Neural cell (in vitro differentiated cells): Measurements from ENCODE around the gene TFCP2L1. TPM values are rescaled to one million over a fixed set of nuclear protein-coding genes. Genes with fewer than 3 reads are reported as not detected.

ENCODE experiments used
- H2AFZ ChIP-seq: fragments of 200-600, 300-800 bp; sonication (generic), shearing (Covaris generic); 2 replicates; pipeline ENCODE4 v1.6.0; 2014; ENCODE audit warnings: low read depth, mild to moderate bottlenecking, antibody characterized with exemption, low read length, moderate library complexity
- H3F3A ChIP-seq: fragments of 200-600 bp; shearing (Covaris generic); 2 replicates; pipeline ENCODE4 v1.6.1; 2016; ENCODE audit warnings: mild to moderate bottlenecking, moderate library complexity, mixed read lengths, antibody characterized with exemption, low read length; ENCODE audit not compliant: insufficient read depth, poor library complexity, severe bottlenecking
- H3K27ac ChIP-seq: fragments of 200-600, 300-800 bp; sonication (generic), shearing (Covaris generic); 2 replicates; pipeline ENCODE4 v1.5.1; 2014; ENCODE audit warnings: mild to moderate bottlenecking, low read length, moderate library complexity
- H3K27me3 ChIP-seq: fragments of 300-800, 200-600 bp; sonication (generic), shearing (Covaris generic); 2 replicates; pipeline ENCODE4 v1.6.0; 2014; ENCODE audit warnings: mild to moderate bottlenecking, low read depth, low read length, moderate library complexity; ENCODE audit not compliant: insufficient read depth
- H3K36me3 ChIP-seq: fragments of 300-800, 200-600 bp; sonication (generic), shearing (Covaris generic); 2 replicates; pipeline ENCODE4 v1.5.1; 2014; ENCODE audit warnings: mild to moderate bottlenecking, antibody characterized with exemption, low read length, moderate library complexity; ENCODE audit not compliant: insufficient read depth
- H3K4me2 ChIP-seq: fragments of 300-800, 200-600 bp; sonication (generic), shearing (Covaris generic); 2 replicates; pipeline ENCODE4 v1.6.0; 2014; ENCODE audit warnings: mild to moderate bottlenecking, low read length
- H3K4me3 ChIP-seq: fragments of 300-800, 200-600 bp; sonication (generic), shearing (Covaris generic); 2 replicates; pipeline ENCODE4 v1.5.1; 2014; ENCODE audit warnings: mild to moderate bottlenecking, low read length, moderate library complexity
- H3K79me2 ChIP-seq: fragments of 200-600 bp; shearing (Covaris generic); replicated peaks from 2 replicates; pipeline ENCODE4 v1.6.0; 2014; ENCODE audit warnings: mild to moderate bottlenecking, low read length, moderate library complexity; ENCODE audit not compliant: insufficient read depth
- H3K9ac ChIP-seq: fragments of 300-800, 200-600 bp; sonication (generic), shearing (Covaris generic); 2 replicates; pipeline ENCODE4 v1.6.1; 2016; ENCODE audit warnings: mild to moderate bottlenecking, low read length, mixed read lengths
- H3K9me2 ChIP-seq: fragments of 200-600 bp; shearing (Covaris generic); 2 replicates; pipeline ENCODE4 v1.6.1; 2016; ENCODE audit warnings: mild to moderate bottlenecking, low read length, mixed read lengths; ENCODE audit not compliant: insufficient read depth
- H3K9me3 ChIP-seq: fragments of 200-600, 300-800 bp; sonication (generic), shearing (Covaris generic); 2 replicates; pipeline ENCODE4 v1.6.1; 2016; ENCODE audit warnings: mild to moderate bottlenecking, mixed run types, low read length, moderate library complexity, mixed read lengths
- H4K20me1 ChIP-seq: fragments of 200-600 bp; shearing (Covaris generic); 2 replicates; pipeline ENCODE4 v1.6.1; 2016; ENCODE audit warnings: mild to moderate bottlenecking, mixed run types; ENCODE audit not compliant: insufficient read depth
- EP300 ChIP-seq: fragments of 450-650 bp; conservative IDR thresholded peaks from 2 replicates; pipeline ENCODE4 v1.6.1; 2014; ENCODE audit warnings: antibody characterized with exemption, mild to moderate bottlenecking, moderate library complexity; ENCODE audit not compliant: poor library complexity, severe bottlenecking
- EZH2 ChIP-seq: fragments of 200-600, 300-800 bp; shearing (Covaris generic), sonication (generic); IDR thresholded peaks from 2 replicates; pipeline ENCODE4 v1.6.1; 2014; ENCODE audit warnings: antibody characterized with exemption, low read length, borderline replicate concordance, mild to moderate bottlenecking; ENCODE audit not compliant: insufficient read depth, poor library complexity, severe bottlenecking
- MXI1 ChIP-seq: fragments of 450-650 bp; conservative IDR thresholded peaks from 2 replicates; pipeline ENCODE4 v1.6.1; 2014; ENCODE audit warnings: antibody characterized with exemption, mild to moderate bottlenecking; ENCODE audit not compliant: poor library complexity, severe bottlenecking
- POLR2AphosphoS5 ChIP-seq: IDR thresholded peaks from 2 replicates; pipeline ENCODE4 v1.6.1; 2012
- RAD21 ChIP-seq: fragments of 450-650 bp; conservative IDR thresholded peaks from 2 replicates; pipeline ENCODE4 v1.6.1; 2014; ENCODE audit warnings: antibody characterized with exemption, mild to moderate bottlenecking, moderate library complexity
- SMC3 ChIP-seq: fragments of 450-650 bp; conservative IDR thresholded peaks from 2 replicates; pipeline ENCODE4 v1.6.1; 2014; ENCODE audit warnings: antibody characterized with exemption, mild to moderate bottlenecking, moderate library complexity; ENCODE audit not compliant: poor library complexity
- TAF1 ChIP-seq: IDR thresholded peaks from 2 replicates; pipeline ENCODE4 v1.6.1; 2012; ENCODE audit warnings: low read depth
- polyA plus RNA-seq: library from polyadenylated mRNA; depleted of rRNA; stranded (reverse); fragments of >200 nt; gene quantifications from 2 replicates; pipeline ENCODE4 v1.2.3, GENCODE V29; 2014
- TF ChIP-seq, protein P1 (sequence below): fragments of 450-650 bp; IDR thresholded peaks from 2 replicates; pipeline ENCODE4 v1.5.1; 2014; ENCODE audit warnings: antibody characterized with exemption, mild to moderate bottlenecking, moderate library complexity; ENCODE audit not compliant: poor library complexity, severe bottlenecking
- TF ChIP-seq, protein P2 (sequence below): IDR thresholded peaks from 2 replicates; pipeline ENCODE4 v1.6.1; 2012; ENCODE audit warnings: borderline replicate concordance

TFCP2L1 gene
- polyA plus RNA-seq, 1 donor from 2014 or later, result 0.04 TPM

DNA sequence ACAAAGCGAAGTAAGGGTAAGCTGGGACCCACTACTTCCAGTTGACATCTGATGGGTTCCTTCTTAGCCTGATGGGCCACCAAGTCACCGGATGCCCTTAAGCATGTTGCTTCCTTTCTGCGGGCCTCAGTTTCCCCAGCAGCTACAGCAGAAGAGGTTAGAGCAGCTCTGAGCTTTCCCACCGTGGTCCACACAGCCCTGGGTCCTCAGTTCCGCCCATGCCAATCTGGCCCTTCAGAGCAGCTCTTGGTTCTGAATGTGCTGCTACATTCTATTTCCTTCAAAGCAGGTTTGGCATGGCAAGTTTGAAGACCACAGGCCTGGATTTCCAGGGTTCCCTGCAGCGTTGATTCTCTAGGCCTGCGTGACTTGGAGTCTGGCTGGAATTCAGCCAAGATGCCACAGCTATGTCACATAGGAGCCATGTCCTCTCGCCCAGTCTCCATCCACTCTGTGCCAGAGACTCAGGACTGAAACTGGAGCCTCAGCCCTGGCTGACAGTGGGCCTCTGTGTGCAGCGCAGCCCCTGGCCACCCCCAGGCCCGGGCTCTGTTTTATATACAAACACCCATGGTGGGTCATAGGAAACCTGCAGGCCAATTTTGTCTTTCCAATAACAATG is 79.6 kb downstream of the TFCP2L1 start:
- H3K27ac ChIP-seq, result no peak overlapping the region
- TF ChIP-seq, protein P1, sequence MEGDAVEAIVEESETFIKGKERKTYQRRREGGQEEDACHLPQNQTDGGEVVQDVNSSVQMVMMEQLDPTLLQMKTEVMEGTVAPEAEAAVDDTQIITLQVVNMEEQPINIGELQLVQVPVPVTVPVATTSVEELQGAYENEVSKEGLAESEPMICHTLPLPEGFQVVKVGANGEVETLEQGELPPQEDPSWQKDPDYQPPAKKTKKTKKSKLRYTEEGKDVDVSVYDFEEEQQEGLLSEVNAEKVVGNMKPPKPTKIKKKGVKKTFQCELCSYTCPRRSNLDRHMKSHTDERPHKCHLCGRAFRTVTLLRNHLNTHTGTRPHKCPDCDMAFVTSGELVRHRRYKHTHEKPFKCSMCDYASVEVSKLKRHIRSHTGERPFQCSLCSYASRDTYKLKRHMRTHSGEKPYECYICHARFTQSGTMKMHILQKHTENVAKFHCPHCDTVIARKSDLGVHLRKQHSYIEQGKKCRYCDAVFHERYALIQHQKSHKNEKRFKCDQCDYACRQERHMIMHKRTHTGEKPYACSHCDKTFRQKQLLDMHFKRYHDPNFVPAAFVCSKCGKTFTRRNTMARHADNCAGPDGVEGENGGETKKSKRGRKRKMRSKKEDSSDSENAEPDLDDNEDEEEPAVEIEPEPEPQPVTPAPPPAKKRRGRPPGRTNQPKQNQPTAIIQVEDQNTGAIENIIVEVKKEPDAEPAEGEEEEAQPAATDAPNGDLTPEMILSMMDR, result no peak
- TF ChIP-seq MXI1 (no peak), EZH2 (no peak), POLR2AphosphoS5 (no peak), SMC3 (no peak), TAF1 (no peak), EP300 (no peak), RAD21 (no peak)
- TF ChIP-seq, protein P2, sequence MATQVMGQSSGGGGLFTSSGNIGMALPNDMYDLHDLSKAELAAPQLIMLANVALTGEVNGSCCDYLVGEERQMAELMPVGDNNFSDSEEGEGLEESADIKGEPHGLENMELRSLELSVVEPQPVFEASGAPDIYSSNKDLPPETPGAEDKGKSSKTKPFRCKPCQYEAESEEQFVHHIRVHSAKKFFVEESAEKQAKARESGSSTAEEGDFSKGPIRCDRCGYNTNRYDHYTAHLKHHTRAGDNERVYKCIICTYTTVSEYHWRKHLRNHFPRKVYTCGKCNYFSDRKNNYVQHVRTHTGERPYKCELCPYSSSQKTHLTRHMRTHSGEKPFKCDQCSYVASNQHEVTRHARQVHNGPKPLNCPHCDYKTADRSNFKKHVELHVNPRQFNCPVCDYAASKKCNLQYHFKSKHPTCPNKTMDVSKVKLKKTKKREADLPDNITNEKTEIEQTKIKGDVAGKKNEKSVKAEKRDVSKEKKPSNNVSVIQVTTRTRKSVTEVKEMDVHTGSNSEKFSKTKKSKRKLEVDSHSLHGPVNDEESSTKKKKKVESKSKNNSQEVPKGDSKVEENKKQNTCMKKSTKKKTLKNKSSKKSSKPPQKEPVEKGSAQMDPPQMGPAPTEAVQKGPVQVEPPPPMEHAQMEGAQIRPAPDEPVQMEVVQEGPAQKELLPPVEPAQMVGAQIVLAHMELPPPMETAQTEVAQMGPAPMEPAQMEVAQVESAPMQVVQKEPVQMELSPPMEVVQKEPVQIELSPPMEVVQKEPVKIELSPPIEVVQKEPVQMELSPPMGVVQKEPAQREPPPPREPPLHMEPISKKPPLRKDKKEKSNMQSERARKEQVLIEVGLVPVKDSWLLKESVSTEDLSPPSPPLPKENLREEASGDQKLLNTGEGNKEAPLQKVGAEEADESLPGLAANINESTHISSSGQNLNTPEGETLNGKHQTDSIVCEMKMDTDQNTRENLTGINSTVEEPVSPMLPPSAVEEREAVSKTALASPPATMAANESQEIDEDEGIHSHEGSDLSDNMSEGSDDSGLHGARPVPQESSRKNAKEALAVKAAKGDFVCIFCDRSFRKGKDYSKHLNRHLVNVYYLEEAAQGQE, result no peak
- H3K4me2 ChIP-seq, result no peak overlapping the region

DNA sequence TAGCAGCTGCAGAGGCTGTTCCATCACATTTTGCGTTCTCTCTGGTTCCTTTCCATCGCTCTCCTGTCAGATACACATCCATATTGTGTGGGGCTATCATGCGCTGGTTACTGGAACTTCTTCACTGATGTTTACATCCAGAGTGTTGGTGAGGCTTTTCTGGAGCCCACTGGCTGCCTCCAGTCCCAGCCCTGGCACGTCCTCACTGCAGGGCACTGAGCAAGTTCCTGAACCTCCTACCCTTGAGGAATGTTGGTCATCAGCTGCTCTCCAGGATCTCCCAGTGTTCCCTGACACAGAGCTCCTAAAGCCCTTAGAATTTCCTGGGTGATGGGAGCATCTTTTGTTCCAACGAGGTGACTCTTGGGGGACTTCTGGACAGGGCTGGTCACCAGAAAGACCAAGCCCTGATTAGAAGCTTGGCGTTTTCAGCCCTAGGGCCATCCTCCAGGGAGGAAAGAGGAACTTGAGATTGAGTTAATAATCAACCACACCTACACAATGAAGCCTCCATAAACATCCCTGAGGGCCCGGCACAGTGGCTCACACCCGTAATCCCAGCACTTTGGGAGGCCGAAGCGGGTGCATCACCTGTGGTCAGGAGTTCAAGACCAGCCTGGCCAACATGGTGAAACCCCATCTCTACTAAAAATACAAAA is 81.3 kb downstream of the TFCP2L1 start:
- Histone ChIP-seq H3K36me3 (no peaks in the 10 kb centered on the region), H3K27ac (no peak overlapping the region), H3F3A (no peaks in the 10 kb centered on the region), H3K9ac (no peak overlapping the region), H3K9me3 (no peaks in the 10 kb centered on the region), H3K4me2 (no peak overlapping the region), H2AFZ (no peak overlapping the region), H3K9me2 (no peaks in the 10 kb centered on the region), H4K20me1 (no peaks in the 10 kb centered on the region), H3K27me3 (no peaks in the 10 kb centered on the region), H3K79me2 (no peaks in the 10 kb centered on the region), H3K4me3 (no peak overlapping the region)
- TF ChIP-seq POLR2AphosphoS5, result no peak
- TF ChIP-seq RAD21, result no peak
- TF ChIP-seq, protein P1, result no peak
- TF ChIP-seq EZH2, result no peak
- TF ChIP-seq SMC3, result no peak
- TF ChIP-seq MXI1, result no peak
- no peak for TF ChIP-seq TAF1
- TF ChIP-seq, protein P2, result no peak
- TF ChIP-seq EP300, result no peak

More for the DNA sequence above, 79.6 kb downstream of the TFCP2L1 start:
- H4K20me1 ChIP-seq, result no peaks in the 10 kb centered on the region
- H2AFZ ChIP-seq, result no peak overlapping the region
- no peaks in the 10 kb centered on the region for H3K36me3 ChIP-seq
- H3K9me3 ChIP-seq, result no peaks in the 10 kb centered on the region
- no peak overlapping the region for H3K9ac ChIP-seq
- no peaks in the 10 kb centered on the region for H3K27me3 ChIP-seq
- no peaks in the 10 kb centered on the region for H3K9me2 ChIP-seq
- no peak overlapping the region for H3K4me3 ChIP-seq
- H3F3A ChIP-seq, result no peaks in the 10 kb centered on the region
- H3K79me2 ChIP-seq, result no peaks in the 10 kb centered on the region
